Activated CD4-positive, alpha-beta T cell treated with anti-CD3 and anti-CD28 coated beads, Interleukin-2, amount 50 U/mL, for 24 hours (primary cell): ENCODE results near the gene FHIT.

Source experiments
- DNase-seq, 2 donors: peaks; one replicate each; pipeline ENCODE4 v3.0.0-alpha.2; 2020; ENCODE audit warnings: low read depth in 1 of 2, low spot score in 1 of 2

Gene FHIT

DNA sequence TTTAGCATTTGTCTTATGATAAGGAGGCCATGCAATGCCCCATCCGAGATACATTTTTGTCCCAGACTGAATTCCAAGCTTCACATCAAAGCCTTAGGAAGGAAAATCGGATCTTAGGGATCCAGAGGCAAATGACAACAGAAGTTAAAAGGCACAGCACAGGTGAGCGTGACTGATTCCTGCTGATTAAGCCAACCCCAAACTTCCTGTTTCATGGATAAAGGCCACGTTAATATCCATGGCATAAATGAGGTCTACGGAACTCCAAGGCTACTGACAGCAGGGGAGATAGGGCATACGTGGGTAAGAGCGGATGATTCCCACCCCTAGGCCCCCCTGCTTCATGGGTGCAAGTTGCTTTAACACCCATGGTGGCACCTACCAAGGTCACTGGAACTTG, 471.6 kb downstream of the FHIT start:
- no peak for DNase-seq

GRCh38 chr3:60775985-60776384, 475.3 kb downstream of the FHIT start:
- DNase-seq: no peak

DNA sequence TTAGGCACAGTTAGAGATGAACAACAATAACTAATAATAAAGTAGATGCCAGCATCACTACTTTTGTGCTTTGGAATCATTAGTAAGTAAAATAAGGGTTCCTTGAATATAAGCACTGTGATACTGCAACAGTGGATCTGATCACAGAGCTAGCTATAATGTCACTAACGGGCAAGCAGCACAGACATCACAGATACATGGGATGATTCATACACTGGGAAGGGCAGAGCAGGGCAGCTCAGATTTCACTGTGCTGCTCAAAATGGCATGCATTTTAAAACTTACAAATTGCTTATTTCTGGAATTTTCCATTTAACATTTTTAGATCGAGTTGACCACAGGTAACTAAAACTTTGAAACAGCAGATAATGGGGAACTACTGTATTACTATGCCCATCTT, 476.6 kb downstream of the FHIT start:
- DNase-seq: no peak

- DNase-seq: no peak
Observed at GRCh38 chr3:60772584-60772983, 478.7 kb downstream of the FHIT start.

GRCh38 chr3:60771766-60772165, 479.5 kb downstream of the FHIT start:
- no peak for DNase-seq

GRCh38 chr3:60770532-60770931, 480.7 kb downstream of the FHIT start:
- no peak for DNase-seq

GRCh38 chr3:60767536-60767935, 483.7 kb downstream of the FHIT start:
- DNase-seq: no peak

- no peak for DNase-seq
Observed at GRCh38 chr3:60765776-60766175, 485.5 kb downstream of the FHIT start.

DNA sequence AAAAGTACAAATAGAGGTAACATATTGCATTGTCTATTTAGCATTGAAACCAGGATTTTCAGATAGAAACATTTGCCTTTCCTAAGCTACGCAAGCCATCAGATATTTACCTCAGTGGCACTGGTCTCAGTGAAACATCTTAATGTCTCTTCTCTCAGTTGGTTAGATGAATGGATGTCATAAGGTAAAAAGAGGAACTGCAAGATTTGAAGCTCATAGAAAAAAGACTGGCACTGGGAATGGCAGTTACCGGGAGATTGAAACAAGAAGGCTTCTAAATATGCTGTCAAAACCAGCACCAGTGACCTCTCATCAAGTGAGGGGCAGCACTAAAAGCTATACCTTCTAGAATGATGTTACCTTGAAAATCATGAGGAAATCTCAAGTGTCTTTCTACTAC, 486.4 kb downstream of the FHIT start:
- no peak for DNase-seq

GRCh38 chr3:60760145-60760544, 491.1 kb downstream of the FHIT start:
- DNase-seq: no peak

GRCh38 chr3:60759439-60759838, 491.8 kb downstream of the FHIT start:
- DNase-seq: no peak

DNA sequence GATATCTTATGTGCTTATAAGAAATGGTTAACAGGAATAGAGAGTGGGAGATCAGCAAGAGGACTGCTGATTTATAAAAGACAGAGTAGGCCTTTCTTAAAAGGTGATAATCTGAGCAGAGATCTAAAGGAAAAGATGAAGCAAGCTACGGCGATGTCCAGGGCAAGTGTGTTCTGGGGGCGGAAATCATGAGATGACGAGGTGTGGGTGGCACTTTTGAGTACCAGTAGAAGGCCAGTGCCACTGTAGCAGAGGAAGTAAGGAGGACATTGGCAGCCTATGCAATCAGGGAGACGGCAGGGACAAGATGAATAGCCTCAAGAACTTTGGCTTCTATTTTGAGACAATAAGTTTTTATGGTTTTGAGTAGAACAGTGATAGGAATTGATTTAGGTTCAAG, 492.4 kb downstream of the FHIT start:
- no peak for DNase-seq

- no peak for DNase-seq
Observed at GRCh38 chr3:60758171-60758570, 493.1 kb downstream of the FHIT start.

GRCh38 chr3:60757724-60758123, 493.5 kb downstream of the FHIT start:
- DNase-seq: no peak

DNA sequence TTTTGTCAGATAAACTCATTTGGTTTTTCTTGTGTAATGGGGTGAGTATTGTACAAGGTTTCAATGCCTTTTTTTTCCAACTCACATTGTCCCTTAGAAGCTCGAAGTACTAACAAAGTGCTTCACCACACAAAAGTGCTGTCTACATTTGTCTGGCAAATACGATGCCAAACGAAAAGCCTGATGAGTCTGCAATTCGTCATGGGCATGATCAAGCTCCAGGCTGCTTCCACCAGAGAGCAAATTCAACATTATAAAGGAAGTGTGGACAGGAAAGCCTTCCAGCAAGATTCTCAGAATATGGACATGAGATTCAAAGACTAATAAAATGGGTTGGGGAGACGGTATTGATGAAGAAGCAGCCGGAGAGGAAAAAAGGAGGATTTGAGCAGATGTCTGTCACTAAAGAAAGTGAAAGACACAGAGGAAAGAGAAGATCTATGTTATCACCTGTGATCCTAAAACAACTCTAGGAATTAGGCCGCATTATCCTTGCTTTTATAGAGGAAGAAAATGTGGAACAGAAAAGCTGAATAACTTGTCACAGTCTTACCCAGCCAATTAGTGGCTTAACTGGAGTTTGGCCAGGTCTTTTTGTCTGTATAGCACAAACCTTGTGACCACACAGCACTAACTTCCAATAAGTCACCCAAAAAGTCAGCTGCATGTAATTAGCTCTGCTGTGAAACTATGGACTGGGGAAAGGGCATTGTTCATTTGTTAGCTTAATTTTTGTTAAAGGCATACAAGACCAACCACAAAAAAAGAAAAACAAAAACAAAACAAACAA, 494.8 kb downstream of the FHIT start:
- DNase-seq: no peak

DNA sequence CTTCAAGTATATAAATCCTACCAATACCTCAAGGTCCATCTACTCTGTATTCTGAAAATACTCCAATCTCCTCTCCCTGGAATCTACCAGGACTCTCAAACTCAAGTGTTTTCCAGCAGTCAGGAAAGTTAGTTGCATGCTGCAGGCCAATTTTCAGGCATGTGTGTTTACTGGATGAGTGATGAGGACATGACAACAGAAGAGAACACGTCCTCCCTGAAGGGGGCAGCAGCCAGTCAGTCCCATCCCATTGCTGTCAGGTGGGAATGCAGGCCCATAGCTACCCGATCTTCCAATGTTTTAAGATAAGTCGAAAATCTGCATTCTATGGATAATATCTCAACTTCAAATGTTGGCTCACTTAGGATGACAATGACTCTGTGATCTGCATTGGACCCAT, 496.2 kb downstream of the FHIT start:
- no peak for DNase-seq

DNA sequence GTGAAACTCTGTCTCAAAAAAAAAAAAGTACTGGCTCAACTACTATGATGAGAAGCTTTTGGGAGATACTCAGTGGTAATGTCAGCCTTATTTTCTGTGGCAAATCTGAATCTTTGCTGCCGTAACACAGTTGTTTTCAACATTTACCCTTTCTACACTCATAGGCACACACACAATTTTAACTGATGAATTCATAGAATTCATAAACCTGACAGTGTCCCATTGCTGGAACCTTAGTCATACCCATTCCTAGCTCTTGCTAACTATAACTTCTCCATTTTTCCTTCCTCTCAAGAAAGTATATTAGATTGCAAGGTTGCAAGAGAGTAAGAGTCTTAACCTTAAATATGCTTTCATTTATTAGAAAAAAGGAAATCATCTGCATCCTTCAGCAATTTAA, 496.6 kb downstream of the FHIT start:
- DNase-seq: no peak

DNA sequence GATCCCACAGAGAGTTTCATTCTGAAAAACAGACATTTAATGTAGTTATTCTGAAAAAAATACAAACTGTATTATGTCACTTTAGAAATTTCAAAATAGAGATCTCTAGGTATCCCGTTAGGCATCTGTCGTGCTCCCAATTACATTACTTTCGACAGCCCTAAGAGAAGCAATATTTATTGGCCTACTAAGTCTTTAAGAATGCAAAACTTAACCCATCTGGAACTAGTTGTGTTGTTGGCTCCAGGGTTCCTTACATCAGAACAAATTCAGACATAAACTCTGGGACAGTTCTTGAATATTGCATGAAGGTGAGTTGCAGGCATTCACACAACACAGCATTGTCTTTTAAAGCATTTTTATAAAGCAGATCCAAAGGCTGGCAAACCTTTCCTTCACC, 498.4 kb downstream of the FHIT start:
- DNase-seq: no peak

GRCh38 chr3:60746695-60747416, 504.4 kb downstream of the FHIT start:
- no peak for DNase-seq

DNA sequence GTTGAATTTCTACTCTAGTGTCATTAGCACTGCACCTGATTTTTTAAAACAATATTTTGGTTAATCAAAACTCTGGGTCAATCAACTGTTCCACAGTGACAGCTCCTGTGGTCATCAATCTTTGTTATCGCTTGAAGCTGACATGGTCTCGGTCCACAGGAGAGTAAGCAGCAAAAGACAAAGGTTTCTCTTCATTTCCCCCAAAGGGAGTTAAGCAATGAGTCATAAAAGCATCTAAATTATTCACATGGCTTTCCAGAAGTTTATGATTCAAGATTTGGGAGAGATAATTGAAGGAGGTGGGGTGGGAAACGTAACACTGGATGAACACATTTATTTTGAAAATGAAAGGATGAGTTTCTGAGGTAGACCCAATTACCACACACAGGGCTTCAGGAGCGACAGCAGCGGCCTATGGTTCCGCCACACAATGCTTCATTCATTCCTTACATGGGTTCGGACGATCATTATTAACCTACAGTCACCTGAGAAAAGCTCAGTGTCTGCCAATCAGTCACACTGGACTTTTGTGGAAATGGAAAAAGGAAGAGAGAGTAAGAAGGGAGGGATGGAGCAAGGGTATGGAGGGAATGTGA, 505.1 kb downstream of the FHIT start:
- DNase-seq: no peak

- DNase-seq: no peak
Observed at GRCh38 chr3:60743631-60744164, 507.6 kb downstream of the FHIT start.

DNA sequence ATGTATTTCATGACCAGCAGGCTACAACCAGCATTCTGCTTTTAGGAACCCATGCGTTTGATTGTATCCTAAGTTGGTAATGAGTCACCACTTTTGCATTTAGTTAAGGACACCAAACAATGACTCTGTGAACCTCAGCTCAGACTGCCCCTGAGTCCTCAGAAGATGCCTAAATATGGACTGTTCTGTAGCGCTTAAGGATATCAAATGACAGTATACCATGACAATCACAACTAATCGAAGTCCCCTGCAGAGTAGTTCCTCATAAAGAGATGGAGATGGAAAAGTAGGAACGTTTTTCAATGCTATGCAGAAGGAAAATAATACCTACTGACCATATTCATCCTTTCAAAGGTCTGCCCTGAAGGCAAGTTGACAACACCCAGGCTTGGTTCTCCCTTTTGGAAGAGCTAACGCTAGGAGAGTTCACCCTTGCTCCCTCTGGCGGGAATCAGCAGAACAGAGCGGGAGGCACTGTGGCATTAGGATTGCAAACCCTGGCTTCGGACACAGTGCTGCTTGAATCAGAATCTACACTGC, 508.6 kb downstream of the FHIT start:
- DNase-seq: no peak
